Skeletal muscle cell (primary cell): Measurements from ENCODE around the gene KLHL29.

ENCODE experiments used
- DNase-seq: peaks from one replicate; pipeline ENCODE4 v3.0.0-alpha.2; 2010; ENCODE audit warnings: low read depth
- H3K4me3 ChIP-seq: 2 replicates; pipeline ENCODE4 v1.5.1; 2011; ENCODE audit warnings: low read depth, mild to moderate bottlenecking, control low read depth, low read length, moderate library complexity

Gene KLHL29

DNA sequence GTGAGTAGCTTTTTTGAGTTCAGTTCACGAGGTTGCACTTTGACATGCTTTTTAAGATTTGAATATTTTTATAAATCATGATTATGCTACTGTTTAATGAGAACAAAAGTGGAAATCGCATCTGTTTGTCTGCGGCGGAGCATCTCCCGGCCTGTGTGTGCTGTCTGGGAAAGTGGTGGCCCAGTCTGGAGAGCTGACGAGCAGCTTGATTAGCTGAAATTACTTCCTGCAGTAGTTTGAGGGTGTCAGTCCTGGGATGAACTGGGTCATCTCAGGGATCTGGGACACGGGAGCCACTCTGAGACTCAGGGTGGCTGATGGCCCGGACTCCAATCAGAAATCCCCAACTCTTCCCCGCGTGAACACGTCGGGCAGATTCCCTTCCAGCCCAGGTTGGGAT lies 115.9 kb downstream of the KLHL29 start:
- DNase-seq, result no peak
- H3K4me3 ChIP-seq, result no peak overlapping the region

DNA sequence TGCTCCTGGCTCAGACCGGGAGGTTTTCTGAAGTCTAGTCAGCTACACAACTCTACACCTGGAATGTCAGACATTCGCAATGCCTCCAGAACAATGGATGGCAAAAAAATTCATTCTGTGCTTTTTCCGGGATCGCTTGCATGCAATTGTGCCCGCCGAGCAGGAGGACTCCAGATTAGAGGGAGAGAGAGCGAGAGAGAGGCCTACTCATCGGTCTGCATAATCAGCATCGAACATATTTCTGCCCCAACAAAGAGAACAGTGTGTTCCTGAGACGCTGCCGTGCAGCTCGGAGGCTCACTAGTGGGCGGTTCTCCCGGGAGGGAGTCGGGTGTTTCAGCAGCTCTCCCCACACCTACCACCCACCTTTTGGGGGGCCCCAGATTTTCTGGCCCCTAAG lies 117.1 kb downstream of the KLHL29 start:
- H3K4me3 ChIP-seq, result no peak overlapping the region
- DNase-seq, result no peak

DNA sequence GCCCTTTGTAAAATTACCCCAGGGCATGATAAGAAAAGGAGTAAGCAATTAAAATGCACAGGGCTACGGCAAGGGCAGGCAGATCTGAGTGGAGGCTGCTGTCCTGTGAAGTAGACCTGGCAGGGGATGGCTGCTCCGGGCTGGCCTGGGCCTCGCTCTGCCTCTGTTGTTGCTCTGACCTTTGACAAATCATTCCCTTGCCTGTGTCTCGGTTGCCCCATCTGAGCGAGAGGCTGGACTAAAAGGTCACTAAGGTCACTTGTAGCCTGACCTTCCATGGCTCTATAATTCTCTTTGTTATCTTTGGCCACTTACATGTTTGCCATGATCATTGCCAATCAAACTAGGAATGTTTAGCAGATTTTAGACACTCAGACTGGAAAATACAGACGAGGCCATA lies 118.1 kb downstream of the KLHL29 start:
- H3K4me3 ChIP-seq, result no peak overlapping the region
- no peak for DNase-seq

DNA sequence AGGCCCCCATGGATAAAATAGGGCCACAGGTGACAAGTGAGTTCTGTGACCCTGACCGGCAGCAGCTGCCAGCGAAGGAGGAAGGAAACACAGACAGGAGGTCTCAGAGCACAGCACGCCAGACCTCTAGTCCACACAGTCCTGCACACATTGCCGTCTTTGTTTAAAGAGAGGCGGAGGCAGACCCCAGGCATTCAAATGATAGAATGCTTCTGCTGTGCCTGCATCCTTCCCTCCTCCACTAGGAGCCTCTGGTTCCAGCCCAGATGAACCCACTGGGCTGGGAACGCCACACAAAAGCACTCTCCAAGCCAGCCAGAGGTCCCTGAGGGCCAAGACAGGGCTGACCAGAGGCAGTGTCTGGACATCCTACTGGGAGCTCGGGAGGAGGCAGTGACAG lies 118.7 kb downstream of the KLHL29 start:
- no peak overlapping the region for H3K4me3 ChIP-seq
- no peak for DNase-seq

DNA sequence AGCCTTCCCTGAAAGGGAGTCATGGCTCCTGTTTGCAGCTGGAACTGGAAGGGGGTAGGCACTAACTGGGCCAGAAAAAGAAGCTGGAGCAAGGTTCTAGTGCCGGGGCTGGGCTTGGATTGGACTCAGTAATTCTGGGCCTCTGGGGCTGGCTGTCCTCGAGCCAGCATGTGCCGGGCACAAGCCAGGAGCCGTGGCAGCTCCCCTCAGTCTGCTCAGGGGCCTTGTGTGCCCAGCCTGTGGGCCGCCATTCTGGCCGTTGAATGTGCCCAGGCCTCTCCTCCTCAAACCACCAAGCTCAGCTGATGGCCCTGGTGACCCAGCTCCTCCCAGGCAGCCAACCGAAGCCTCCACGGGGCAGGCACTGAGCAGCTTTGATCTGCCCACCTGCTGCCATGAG lies 119.6 kb downstream of the KLHL29 start:
- no peak overlapping the region for H3K4me3 ChIP-seq
- no peak for DNase-seq

DNA sequence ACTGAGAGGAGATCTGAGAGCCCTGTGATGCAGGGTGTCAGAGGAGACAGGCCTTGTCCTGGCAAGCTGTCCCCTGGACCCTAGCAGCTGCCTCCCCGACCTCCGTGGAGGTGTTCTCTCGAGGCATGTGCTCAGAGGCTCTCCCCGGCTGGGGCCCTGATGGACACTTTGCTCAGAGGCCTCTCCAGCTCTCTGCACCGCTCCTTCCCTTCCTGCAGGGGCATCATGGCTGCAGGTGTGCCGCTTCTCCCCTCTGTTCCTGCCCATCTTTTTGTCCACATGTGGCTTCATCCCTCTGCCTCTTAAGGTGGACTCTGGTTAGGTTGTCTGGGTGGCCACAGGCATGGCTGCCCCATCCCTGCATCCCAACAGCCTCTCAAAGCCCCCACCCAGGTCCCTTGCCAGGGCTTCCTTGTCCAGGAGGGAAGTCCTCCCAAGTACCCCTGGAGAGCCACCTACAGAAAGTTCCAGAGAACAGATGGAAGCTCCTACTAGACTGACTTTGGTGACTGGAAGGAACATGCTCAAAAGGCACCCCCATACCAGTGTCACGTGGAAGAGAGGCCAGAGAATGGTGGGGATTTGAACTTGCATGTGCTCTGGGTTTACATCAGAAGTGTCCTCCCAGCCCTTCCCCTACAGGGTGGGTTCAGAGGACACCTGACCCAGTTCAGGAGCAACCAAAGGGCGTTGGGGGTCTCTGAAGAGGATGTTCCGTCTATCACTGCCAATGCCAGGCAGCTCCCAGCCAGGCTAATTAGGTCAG lies 120.4 kb downstream of the KLHL29 start:
- DNase-seq, result no peak
- H3K4me3 ChIP-seq, result no peak overlapping the region

DNA sequence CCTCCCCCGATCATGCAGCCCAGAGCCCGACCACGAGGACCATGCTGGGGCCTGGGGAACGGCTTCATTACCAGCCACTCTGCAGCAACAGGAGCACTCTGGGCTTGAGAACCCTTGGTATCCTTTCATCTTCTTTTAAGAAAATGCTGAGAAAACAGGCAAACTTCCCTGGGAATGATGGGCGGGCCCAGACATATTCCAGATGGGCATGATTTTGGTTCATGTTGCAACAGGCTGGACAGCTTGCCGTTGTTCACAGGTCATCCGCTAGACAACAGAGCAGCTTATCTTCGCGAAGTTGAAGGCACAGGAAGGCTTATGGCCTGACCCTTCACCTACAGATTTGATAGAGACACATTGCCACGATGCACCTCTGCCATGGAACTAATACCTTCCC lies 121.0 kb downstream of the KLHL29 start:
- H3K4me3 ChIP-seq, result no peak overlapping the region
- no peak for DNase-seq

DNA sequence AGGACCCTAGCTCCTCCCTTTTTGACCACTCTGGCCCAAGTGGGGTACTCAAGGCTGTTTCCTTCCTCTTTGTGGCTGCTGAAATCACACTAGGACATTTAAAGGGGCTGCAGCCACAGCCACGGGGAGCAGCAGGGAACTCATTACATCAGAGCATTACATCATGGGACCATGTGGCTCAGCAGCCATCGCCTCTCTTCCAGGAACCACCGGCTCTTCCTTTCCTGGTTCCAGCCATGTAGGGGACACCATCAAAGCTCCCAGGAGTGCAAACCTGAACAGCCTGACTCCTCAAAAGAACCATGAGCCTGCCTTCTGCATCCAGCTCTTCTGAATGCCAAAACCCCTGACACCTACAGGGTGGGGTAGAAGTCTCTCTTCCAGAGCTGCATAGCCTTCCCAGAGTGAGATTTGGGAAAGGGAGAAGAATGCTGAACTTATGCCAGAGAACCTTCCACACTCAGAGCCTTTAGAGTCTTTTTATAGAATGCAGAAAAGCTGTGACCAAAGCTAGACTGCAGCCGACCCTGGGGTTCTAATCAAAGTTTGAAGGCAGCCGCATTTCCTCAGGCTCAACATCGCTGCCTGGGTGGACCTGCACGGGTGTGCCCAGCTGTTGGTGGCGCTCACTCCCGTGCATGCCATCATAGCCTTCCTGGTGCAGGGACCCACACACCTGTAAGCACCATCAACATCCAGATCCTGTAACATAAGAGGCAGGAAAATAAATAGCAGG lies 121.7 kb downstream of the KLHL29 start:
- no peak overlapping the region for H3K4me3 ChIP-seq

DNA sequence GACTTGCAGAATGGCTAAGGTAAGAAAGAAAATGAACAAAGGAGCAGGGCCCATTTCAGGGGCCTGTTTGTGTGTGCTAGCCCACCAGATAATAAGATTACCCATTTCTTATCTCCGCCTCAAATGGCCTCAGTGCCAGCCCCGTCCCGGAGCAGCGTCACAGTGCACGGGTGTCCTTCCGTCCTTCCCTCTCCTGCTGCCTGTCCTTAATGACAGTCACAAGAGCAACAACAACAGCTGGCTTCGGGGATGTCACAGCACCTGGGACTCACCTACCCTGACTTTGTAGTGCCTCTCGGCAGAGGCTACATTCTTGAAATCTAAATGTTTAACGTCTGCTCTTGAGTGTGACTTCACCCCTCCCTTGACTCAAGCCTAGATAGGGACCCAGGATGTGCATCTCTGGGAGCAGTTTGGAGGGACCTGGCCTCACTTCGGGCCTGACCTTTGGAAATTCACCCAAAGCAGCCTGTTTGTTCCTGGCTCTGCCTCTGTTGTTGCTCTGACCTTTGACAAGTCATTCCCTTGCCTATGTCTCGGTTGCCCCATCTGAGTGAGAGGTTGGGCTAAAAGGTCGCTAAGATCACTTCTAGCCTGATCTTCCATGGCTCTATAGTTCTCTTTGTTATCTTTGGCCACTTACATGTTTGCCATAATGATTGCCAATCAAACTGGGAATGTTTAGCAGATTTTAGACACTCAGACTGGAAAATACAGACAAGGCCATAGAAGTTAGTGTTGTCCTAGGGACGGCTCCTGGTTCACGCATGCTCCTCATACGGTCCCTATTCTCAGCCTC lies 122.5 kb downstream of the KLHL29 start:
- no peak overlapping the region for H3K4me3 ChIP-seq
- no peak for DNase-seq

More for the DNA sequence above, 121.7 kb downstream of the KLHL29 start:
- DNase-seq, result no peak

DNA sequence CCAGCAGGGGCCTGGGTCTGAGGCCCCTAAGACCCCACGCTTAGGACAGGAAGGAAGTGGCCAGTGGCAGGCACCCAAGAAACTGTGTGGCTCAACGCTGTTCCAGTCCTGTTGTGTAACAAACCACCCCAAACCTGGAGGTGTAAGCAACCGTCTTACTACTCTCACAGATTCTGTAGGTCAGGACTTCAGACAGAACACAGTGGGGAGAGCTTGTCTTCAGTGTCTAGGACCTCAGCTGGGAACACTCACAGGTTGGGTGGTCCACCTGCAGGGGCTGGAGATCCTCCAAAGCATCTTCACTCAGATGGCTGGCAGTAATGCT lies 123.0 kb downstream of the KLHL29 start:
- no peak for DNase-seq
- no peak overlapping the region for H3K4me3 ChIP-seq

DNA sequence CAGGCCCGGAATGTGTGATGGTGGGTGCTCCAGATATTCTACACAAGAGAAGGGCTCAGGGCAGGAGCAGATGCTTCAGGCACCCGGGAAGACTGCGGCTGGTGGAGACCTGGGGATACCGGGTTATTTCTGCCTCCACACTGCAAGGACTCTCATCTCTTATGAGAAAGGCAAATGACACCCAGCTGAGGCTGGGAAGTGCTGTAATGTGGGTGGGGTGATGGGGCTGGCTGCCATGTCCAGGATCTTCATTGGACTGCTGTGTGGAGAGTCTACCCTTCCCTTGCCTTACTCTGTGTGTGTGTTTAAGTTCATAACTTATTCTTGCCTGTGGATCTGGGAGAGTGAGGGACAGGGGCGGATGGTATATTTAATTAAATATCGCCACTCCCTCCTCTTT lies 124.1 kb downstream of the KLHL29 start:
- DNase-seq, result no peak
- H3K4me3 ChIP-seq, result no peak overlapping the region

DNA sequence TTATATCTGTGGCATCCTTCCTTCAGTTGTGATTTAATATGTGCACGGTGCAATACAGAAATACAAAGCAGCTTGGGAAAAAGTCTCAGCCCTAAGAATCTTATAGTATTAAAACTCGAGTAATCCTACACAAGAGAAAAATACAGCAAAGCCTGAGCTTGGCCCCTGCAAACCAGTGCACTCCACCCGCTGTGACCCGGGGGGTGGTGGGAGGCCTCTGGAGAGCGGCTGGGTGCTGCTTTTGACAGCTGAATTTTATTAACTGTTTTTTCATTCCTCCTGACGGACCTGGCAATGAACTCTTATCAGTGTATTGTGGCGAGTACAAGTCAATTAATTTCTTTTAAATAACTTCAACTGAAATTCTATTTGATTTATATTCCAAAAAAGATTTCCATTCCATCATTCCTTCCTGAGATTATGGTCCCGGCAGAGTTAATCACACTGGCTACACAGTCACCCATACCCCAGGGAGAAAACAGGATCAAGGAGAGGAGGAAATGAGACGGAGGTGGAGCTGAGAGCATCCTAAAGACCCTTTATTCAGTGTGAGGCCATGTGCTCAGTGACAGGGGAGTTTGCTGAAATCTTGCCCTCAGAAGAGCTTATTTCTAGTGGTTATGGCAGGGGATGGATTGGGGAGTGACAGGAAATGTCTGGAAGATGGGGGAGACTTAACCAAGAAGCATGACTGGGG lies 124.8 kb downstream of the KLHL29 start:
- DNase-seq, result no peak
- no peak overlapping the region for H3K4me3 ChIP-seq

DNA sequence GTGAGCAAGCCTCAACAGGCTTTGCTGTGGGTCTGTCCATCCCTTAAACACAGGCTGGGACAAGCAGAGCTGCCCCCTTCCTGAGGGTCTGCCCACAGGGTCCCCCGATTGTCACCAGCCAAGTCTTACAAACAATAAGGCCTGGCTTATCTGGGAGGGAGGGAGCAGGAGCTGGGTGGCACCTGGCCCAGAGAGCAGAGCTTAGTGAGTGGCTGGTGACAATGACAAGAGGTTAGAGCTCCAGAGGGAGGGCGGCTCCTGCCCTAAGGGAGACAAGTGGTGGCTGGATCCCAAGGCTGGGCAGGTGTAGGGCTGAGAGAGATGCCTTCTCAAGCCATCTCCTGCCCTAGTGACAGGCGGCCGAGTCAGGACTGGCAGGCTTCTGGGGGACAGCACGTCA lies 125.5 kb downstream of the KLHL29 start:
- H3K4me3 ChIP-seq, result no peak overlapping the region
- no peak for DNase-seq

DNA sequence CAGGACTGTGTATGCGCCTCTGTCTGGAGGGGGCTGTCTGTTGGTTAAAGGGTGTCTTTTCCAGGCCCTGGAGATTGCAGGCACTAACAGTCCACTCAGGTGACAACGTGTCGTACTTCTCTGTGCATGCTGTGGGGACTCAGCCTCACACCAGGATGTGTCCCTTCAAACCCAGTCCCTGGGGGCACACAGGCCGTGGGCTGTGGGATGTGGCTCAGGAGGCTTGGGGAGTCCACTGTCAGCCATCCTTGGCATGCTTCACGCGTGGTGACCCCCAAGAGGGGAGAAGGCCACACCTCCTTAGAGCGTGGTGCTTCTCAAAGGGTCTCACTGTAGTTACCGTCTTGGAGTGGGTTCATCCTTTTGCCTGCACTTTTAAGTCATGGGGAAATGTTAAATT lies 127.8 kb downstream of the KLHL29 start:
- no peak for DNase-seq
- H3K4me3 ChIP-seq, result no peak overlapping the region

DNA sequence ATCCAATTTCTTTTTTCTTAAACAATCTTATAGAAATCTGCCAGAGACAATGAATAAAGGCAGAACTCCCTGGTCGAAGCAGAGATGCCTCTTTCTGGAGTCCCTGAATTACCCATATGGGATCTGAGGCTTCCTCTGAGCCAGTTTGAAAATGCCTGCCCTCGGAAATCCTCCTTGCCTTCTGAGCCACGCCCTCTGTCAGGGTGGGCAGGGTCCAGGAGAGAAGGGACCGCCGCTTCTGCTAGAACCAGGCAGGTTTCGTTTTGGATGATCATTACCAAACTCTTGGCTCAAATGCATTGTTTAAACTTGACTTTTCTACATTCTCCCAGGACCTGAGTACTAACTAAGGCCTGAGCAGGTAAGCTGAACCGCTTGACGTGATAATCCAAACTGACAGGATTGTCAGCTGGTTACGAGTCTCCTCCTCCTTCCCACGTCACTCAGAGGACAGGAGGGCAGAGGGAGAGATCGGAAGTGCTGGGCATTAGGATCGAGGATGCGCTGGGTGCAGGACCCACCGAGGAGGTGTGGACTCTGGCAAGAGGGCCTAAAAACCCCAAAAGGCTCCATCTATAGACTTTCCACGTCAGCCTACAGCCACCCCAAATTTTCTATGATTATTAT lies 128.4 kb downstream of the KLHL29 start:
- no peak overlapping the region for H3K4me3 ChIP-seq
- no peak for DNase-seq

DNA sequence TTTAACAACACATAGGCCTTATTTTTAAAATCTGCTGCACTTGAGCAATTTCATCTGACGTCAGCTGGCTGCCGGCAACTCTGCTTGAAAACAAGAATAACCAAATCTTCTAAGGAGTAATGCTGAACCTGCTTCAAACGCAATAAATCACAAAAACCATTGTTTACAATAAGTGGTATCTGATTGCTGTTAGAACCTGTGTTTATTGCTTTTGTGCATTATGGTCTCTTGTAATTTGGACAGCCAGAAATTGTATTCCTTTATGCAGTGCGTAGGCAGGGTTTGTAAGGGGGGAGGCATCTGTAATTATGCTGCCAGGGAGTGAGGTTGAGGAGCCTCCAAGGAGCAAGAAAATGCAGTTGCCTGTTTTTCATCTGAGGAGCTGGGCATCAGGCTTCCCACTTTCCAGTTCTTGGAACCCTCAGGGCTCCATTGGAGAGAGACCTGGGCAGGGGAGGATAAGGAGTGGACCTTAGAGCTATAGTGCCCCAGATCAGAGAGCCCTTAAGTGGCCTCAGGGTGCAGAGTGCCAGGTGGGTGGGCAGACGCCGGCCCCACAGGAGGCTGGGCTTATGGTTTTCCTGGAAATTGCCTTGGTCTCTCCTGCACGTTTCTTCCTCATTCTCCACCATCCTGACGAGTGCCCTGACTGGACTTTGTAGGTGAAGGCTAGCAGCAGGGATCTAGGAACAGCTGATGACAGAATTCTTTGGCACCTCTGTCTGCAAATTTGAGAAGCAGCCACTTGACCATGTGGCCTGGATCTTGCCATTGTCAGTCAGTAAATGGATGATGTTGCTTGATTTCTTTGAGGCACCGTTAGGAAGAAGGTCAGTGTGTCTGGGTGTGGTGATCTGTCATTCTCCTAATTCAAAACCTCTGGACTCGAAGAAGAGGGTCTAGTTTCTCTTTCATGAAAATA lies 129.2 kb downstream of the KLHL29 start:
- H3K4me3 ChIP-seq, result no peak overlapping the region
- no peak for DNase-seq

DNA sequence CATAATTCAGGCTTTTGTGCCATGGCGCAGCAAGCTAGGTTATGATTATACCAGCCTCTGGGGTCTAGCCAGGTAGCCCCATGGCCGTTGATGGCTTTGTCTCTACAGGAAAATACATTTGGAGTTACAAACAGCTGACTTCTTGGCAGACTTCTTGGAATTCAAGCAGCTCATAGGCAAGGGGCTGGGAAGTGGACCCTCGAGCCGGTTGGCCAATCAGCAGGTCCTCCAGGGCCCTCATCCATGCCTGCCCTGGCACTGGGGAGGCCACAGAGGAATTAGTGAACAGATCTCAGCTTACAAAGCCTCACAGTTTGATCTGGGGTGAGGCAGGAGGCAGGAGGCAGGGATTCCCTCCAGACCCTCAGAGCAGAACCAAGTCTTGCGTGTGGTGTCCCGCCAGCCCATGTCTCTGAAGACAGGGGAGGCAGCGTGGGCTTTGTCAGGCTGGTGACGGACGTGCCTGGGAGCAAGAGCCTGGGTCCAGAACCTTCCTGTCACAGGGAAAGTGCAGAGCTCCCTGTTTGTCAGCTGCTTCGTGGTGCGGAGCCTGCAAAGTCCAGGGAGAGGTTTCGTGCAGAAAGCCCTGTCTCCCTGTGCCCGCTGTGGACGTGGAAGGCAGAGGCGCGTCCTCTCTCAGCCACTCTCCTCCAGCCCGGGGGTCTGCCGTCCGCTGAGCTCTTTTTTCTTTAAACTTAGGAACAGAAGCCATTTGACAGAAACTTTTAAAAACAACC lies 131.7 kb downstream of the KLHL29 start:
- no peak for DNase-seq
- no peak overlapping the region for H3K4me3 ChIP-seq
